ENCODE results near the gene DUSP18. TPM values are rescaled to one million over a fixed set of nuclear protein-coding genes. Genes with fewer than 3 reads are reported as not detected.

Gene DUSP18
- total RNA-seq, 1 experiment from 2014 or later: 7.0 TPM

GRCh38 chr22:30617819-30618218, 49.9 kb downstream of the DUSP18 start:
- no peak for DNase-seq (ENCODE audit: low read depth, low spot score)
- in situ Hi-C loops (cut with HindIII; ENCODE audit: low pct_unique_long_range_greater_than_20kb, low sequenced_read_pairs): no loop called here

- DNase-seq (ENCODE audit: low read depth, low spot score): no peak
- in situ Hi-C loops (cut with HindIII; ENCODE audit: low pct_unique_long_range_greater_than_20kb, low sequenced_read_pairs): no loop called here
Observed at GRCh38 chr22:30615543-30615954, 52.1 kb downstream of the DUSP18 start.

GRCh38 chr22:30614879-30615278, 52.8 kb downstream of the DUSP18 start:
- in situ Hi-C loops (cut with HindIII; ENCODE audit: low pct_unique_long_range_greater_than_20kb, low sequenced_read_pairs): no loop called here
- DNase-seq (ENCODE audit: low read depth, low spot score): no peak

GRCh38 chr22:30614268-30614667, 53.4 kb downstream of the DUSP18 start:
- in situ Hi-C loops (cut with HindIII; ENCODE audit: low pct_unique_long_range_greater_than_20kb, low sequenced_read_pairs): no loop called here
- DNase-seq (ENCODE audit: low read depth, low spot score): no peak

- in situ Hi-C loops (cut with HindIII; ENCODE audit: low pct_unique_long_range_greater_than_20kb, low sequenced_read_pairs): no loop called here
- DNase-seq (ENCODE audit: low read depth, low spot score): no peak
Observed at GRCh38 chr22:30612789-30613188, 54.9 kb downstream of the DUSP18 start.

Other genes starting within 250 kb of the DUSP18 start
- gene MTFP1, start 242.1 kb downstream of the DUSP18 start, total RNA-seq (2014; rRNA removed; shearing (Covaris generic)): 83.1 and 92.2 TPM in 2 replicates
- gene SEC14L3, start 195.9 kb downstream of the DUSP18 start, total RNA-seq (2014; rRNA removed; shearing (Covaris generic)): not detected in 2 replicates
- gene SEC14L4, start 162.2 kb downstream of the DUSP18 start, total RNA-seq (2014; rRNA removed; shearing (Covaris generic)): 0.24 and 0.59 TPM in 2 replicates
- not detected in 2 replicates for gene SEC14L6, start 121.1 kb downstream of the DUSP18 start, total RNA-seq (2014; rRNA removed; shearing (Covaris generic))
- 0.55 and 0.96 TPM in 2 replicates for gene GAL3ST1, start 93.2 kb downstream of the DUSP18 start, total RNA-seq (2014; rRNA removed; shearing (Covaris generic))
- gene PES1, start 76.0 kb downstream of the DUSP18 start, total RNA-seq (2014; rRNA removed; shearing (Covaris generic)): 185 and 200 TPM in 2 replicates
- 1.8 and 2.0 TPM in 2 replicates for gene TCN2, start 60.7 kb downstream of the DUSP18 start, total RNA-seq (2014; rRNA removed; shearing (Covaris generic))
- gene SLC35E4, start 32.1 kb downstream of the DUSP18 start, total RNA-seq (2014; rRNA removed; shearing (Covaris generic)): 5.5 and 7.4 TPM in 2 replicates
- 1.6 and 1.8 TPM in 2 replicates for gene OSBP2, start 27.0 kb upstream of the DUSP18 start, total RNA-seq (2014; rRNA removed; shearing (Covaris generic))